Neural progenitor cell (in vitro differentiated cells): ENCODE results near the gene FHL2. TPM values are rescaled to one million over a fixed set of nuclear protein-coding genes. Genes with fewer than 3 reads are reported as not detected.
"Not testable (repeated sequence)": the region's sequence is repeated elsewhere in the genome, so short reads cannot be mapped to it uniquely, and the experiment has no call there.

Experiments used
- DNase-seq: peaks from one replicate; pipeline ENCODE4 v3.0.0-alpha.2; 2016; ENCODE audit warnings: low spot score
- H2AFZ ChIP-seq: fragments of 200-600 bp; sonication (generic); replicated peaks from 2 replicates; pipeline ENCODE4 v1.6.1; 2016; ENCODE audit warnings: antibody characterized with exemption
- H3F3A ChIP-seq: fragments of 200-600 bp; sonication (generic); 2 replicates; pipeline ENCODE4 v1.6.1; 2016; ENCODE audit warnings: antibody characterized with exemption, low read depth
- H3K27ac ChIP-seq: fragments of 200-600 bp; sonication (generic); 2 replicates; pipeline ENCODE4 v1.5.1; 2016; ENCODE audit warnings: mild to moderate bottlenecking
- H3K27me3 ChIP-seq: fragments of 200-600 bp; sonication (generic); 2 replicates; pipeline ENCODE4 v1.6.1; 2016; ENCODE audit warnings: mild to moderate bottlenecking, moderate library complexity
- H3K36me3 ChIP-seq: fragments of 200-600 bp; sonication (generic); 2 replicates; pipeline ENCODE4 v1.5.1; 2016
- H3K4me1 ChIP-seq: fragments of 200-600 bp; sonication (generic); 2 replicates; pipeline ENCODE4 v1.6.1; 2016; ENCODE audit warnings: mixed run types
- H3K4me2 ChIP-seq: fragments of 200-600 bp; sonication (generic); 2 replicates; pipeline ENCODE4 v1.6.1; 2016
- H3K4me3 ChIP-seq: fragments of 200-600 bp; sonication (generic); 2 replicates; pipeline ENCODE4 v1.5.1; 2016
- H3K79me2 ChIP-seq: fragments of 200-600 bp; sonication (generic); 2 replicates; pipeline ENCODE4 v1.6.1; 2016; ENCODE audit warnings: low read depth
- H3K9ac ChIP-seq: fragments of 200-600 bp; sonication (generic); 2 replicates; pipeline ENCODE4 v1.6.1; 2016
- H3K9me3 ChIP-seq: fragments of 200-600 bp; sonication (generic); 2 replicates; pipeline ENCODE4 v1.5.1; 2016; ENCODE audit warnings: low read depth
- H4K20me1 ChIP-seq: fragments of 200-600 bp; sonication (generic); 2 replicates; pipeline ENCODE4 v1.6.1; 2016; ENCODE audit warnings: low read depth
- H3K27ac Mint-ChIP-seq: 3 replicates; pipeline ENCODE4 v1.8.0; 2021; ENCODE audit warnings: mixed read lengths
- H3K27me3 Mint-ChIP-seq: 2 replicates; pipeline ENCODE4 v1.8.0; 2022; ENCODE audit warnings: low read depth, mild to moderate bottlenecking, inconsistent platforms, moderate library complexity, mixed read lengths; ENCODE audit not compliant: insufficient read depth
- H3K36me3 Mint-ChIP-seq: 3 replicates; pipeline ENCODE4 v1.8.0; 2021; ENCODE audit warnings: mixed read lengths
- H3K4me1 Mint-ChIP-seq: 3 replicates; pipeline ENCODE4 v1.8.0; 2021; ENCODE audit warnings: mixed read lengths
- H3K4me3 Mint-ChIP-seq: 3 replicates; pipeline ENCODE4 v1.8.0; 2021; ENCODE audit warnings: mild to moderate bottlenecking, moderate library complexity, mixed read lengths
- H3K9me3 Mint-ChIP-seq: 3 replicates; pipeline ENCODE4 v1.8.0; 2020; ENCODE audit warnings: mixed read lengths
- CTCF ChIP-seq: fragments of 200-600 bp; sonication (generic); IDR thresholded peaks from 2 replicates; pipeline ENCODE4 v1.5.1; 2017; ENCODE audit warnings: antibody characterized with exemption, mild to moderate bottlenecking
- EZH2 ChIP-seq: fragments of 200-600 bp; sonication (generic); IDR thresholded peaks from 2 replicates; pipeline ENCODE4 v1.6.1; 2017; ENCODE audit warnings: antibody characterized with exemption, mild to moderate bottlenecking, moderate library complexity
- EZH2phosphoT487 ChIP-seq: fragments of 200-600 bp; sonication (generic); IDR thresholded peaks from 2 replicates; pipeline ENCODE4 v1.6.1; 2017; ENCODE audit warnings: antibody characterized with exemption
- total RNA-seq: library from RNA; depleted of rRNA; stranded (reverse); fragments of >200 nt; gene quantifications from 2 replicates; pipeline ENCODE4 v1.2.3, GENCODE V29; 2015; ENCODE audit warnings: low replicate concordance

Gene FHL2
- total RNA-seq, 1 donor from 2014 or later: 17.8 TPM

- Mint-ChIP-seq H3K4me1 (peaks cover 22% of the 10 kb centered on the region), H3K27ac (no peak overlapping the region), H3K4me3 (no peak overlapping the region), H3K36me3 (no peaks in the 10 kb centered on the region), H3K9me3 (peaks cover 5% of the 10 kb centered on the region), H3K27me3 (peaks cover 4% of the 10 kb centered on the region)
- no peak overlapping the region for H3K4me3 ChIP-seq
- no peaks in the 10 kb centered on the region for H3K79me2 ChIP-seq
- DNase-seq: no peak
- no peak overlapping the region for H2AFZ ChIP-seq
- no peaks in the 10 kb centered on the region for H3K27me3 ChIP-seq
- no peaks in the 10 kb centered on the region for H3F3A ChIP-seq
- no peak overlapping the region for H3K27ac ChIP-seq
- H3K4me1 ChIP-seq: peaks cover 9% of the 10 kb centered on the region
- no peak overlapping the region for H3K4me2 ChIP-seq
- H3K9ac ChIP-seq: no peak overlapping the region
- H4K20me1 ChIP-seq: no peaks in the 10 kb centered on the region
- no peaks in the 10 kb centered on the region for H3K9me3 ChIP-seq
- TF ChIP-seq EZH2: no peak
- no peak for TF ChIP-seq CTCF
- no peak for TF ChIP-seq EZH2phosphoT487
- no peaks in the 10 kb centered on the region for H3K36me3 ChIP-seq
These were observed 27.2 kb upstream of the FHL2 start for GRCh38 chr2:105425936-105426625.

GRCh38 chr2:105424836-105425235 is 26.0 kb upstream of the FHL2 start:
- not testable (repeated sequence) for H3K4me3 ChIP-seq, H3K27ac Mint-ChIP-seq, DNase-seq, H3F3A ChIP-seq, H3K9me3 ChIP-seq, H2AFZ ChIP-seq, H4K20me1 ChIP-seq, H3K4me2 ChIP-seq, H3K27me3 ChIP-seq, H3K4me3 Mint-ChIP-seq, H3K9me3 Mint-ChIP-seq, H3K27me3 Mint-ChIP-seq, H3K36me3 Mint-ChIP-seq, H3K4me1 ChIP-seq, H3K27ac ChIP-seq, H3K79me2 ChIP-seq, H3K36me3 ChIP-seq, H3K9ac ChIP-seq
- H3K4me1 Mint-ChIP-seq: peaks cover 22% of the 10 kb centered on the region

- Histone ChIP-seq H2AFZ (no peak overlapping the region), H3K27me3 (no peaks in the 10 kb centered on the region), H3K4me3 (no peak overlapping the region), H3K4me2 (no peak overlapping the region), H4K20me1 (no peaks in the 10 kb centered on the region), H3K4me1 (peaks cover 9% of the 10 kb centered on the region), H3F3A (no peaks in the 10 kb centered on the region), H3K9ac (no peak overlapping the region), H3K36me3 (no peaks in the 10 kb centered on the region), H3K27ac (no peak overlapping the region), H3K9me3 (no peaks in the 10 kb centered on the region), H3K79me2 (no peaks in the 10 kb centered on the region)
- Mint-ChIP-seq H3K36me3 (no peaks in the 10 kb centered on the region), H3K4me1 (peaks cover 22% of the 10 kb centered on the region), H3K27ac (no peak overlapping the region), H3K9me3 (peaks cover 10% of the 10 kb centered on the region), H3K27me3 (peaks cover 4% of the 10 kb centered on the region), H3K4me3 (no peak overlapping the region)
- DNase-seq: no peak
- no peak for TF ChIP-seq EZH2
- no peak for TF ChIP-seq EZH2phosphoT487
- no peak for TF ChIP-seq CTCF
These were observed 23.9 kb upstream of the FHL2 start for GRCh38 chr2:105422801-105423200.

- no peaks in the 10 kb centered on the region for H3K36me3 Mint-ChIP-seq
- no peak overlapping the region for H3K4me3 ChIP-seq
- H3K27me3 Mint-ChIP-seq: peaks cover 4% of the 10 kb centered on the region
- no peaks in the 10 kb centered on the region for H3K9me3 ChIP-seq
- H3K36me3 ChIP-seq: no peaks in the 10 kb centered on the region
- H4K20me1 ChIP-seq: no peaks in the 10 kb centered on the region
- no peaks in the 10 kb centered on the region for H3F3A ChIP-seq
- no peaks in the 10 kb centered on the region for H3K4me1 ChIP-seq
- H3K27ac ChIP-seq: no peak overlapping the region
- H3K27me3 ChIP-seq: no peaks in the 10 kb centered on the region
- H2AFZ ChIP-seq: no peak overlapping the region
- no peak for DNase-seq
- H3K27ac Mint-ChIP-seq: no peak overlapping the region
- peaks cover 10% of the 10 kb centered on the region for H3K9me3 Mint-ChIP-seq
- H3K4me2 ChIP-seq: no peak overlapping the region
- no peak overlapping the region for H3K4me3 Mint-ChIP-seq
- peaks cover 9% of the 10 kb centered on the region for H3K4me1 Mint-ChIP-seq
- no peak for TF ChIP-seq CTCF
- no peak for TF ChIP-seq EZH2
- TF ChIP-seq EZH2phosphoT487: no peak
- H3K79me2 ChIP-seq: no peaks in the 10 kb centered on the region
- no peak overlapping the region for H3K9ac ChIP-seq
These were observed 22.2 kb upstream of the FHL2 start for GRCh38 chr2:105421053-105421452.
